Skeletal muscle satellite cell (primary cell): ENCODE data around the gene UTP4.

ENCODE experiments used
- H3K27me3 ChIP-seq: 2 replicates; pipeline ENCODE4 v1.7.0; 2013; ENCODE audit warnings: low read length; ENCODE audit not compliant: control insufficient read depth, insufficient read depth
- H3K36me3 ChIP-seq: 2 replicates; pipeline ENCODE4 v1.7.0; 2013; ENCODE audit warnings: mild to moderate bottlenecking, control low read depth, low read length; ENCODE audit not compliant: insufficient read depth
- H3K4me1 ChIP-seq: 2 replicates; pipeline ENCODE4 v1.7.0; 2013; ENCODE audit warnings: low read length; ENCODE audit not compliant: control insufficient read depth, insufficient read depth
- H3K4me2 ChIP-seq: 2 replicates; pipeline ENCODE4 v1.7.0; 2013; ENCODE audit warnings: mild to moderate bottlenecking, low read length
- H3K4me3 ChIP-seq: 2 replicates; pipeline ENCODE4 v1.7.0; 2013; ENCODE audit warnings: low read length
- H3K9ac ChIP-seq: 2 replicates; pipeline ENCODE4 v1.7.0; 2013; ENCODE audit warnings: mild to moderate bottlenecking, low read depth, low read length, moderate library complexity
- H3K9me3 ChIP-seq: replicated peaks from 2 replicates; pipeline ENCODE4 v1.7.0; 2013; ENCODE audit warnings: mild to moderate bottlenecking, control low read depth, low read length

UTP4 gene

GRCh38 chr16:69100071-69100691 lies 32.3 kb upstream of the UTP4 start:
- Histone ChIP-seq H3K4me3 (no peak overlapping the region), H3K4me1 (peaks cover 3% of the 10 kb centered on the region), H3K9ac (no peak overlapping the region), H3K4me2 (no peak overlapping the region), H3K27me3 (no peaks in the 10 kb centered on the region), H3K36me3 (no peaks in the 10 kb centered on the region), H3K9me3 (no peaks in the 10 kb centered on the region)

- peaks cover 21% of the 10 kb centered on the region for H3K27me3 ChIP-seq
- H3K4me1 ChIP-seq: peaks cover 24% of the 10 kb centered on the region
- H3K9ac ChIP-seq: peak within 1 kb of the TSS; percentile 25
- H3K36me3 ChIP-seq: peaks cover 4% of the 10 kb centered on the region
- peak within 1 kb of the TSS; percentile 71 for H3K4me3 ChIP-seq
- peak within 1 kb of the TSS; percentile 85 for H3K4me2 ChIP-seq
- no peaks in the 10 kb centered on the region for H3K9me3 ChIP-seq
Observed at GRCh38 chr16:69105501-69106361, 26.7 kb upstream of the UTP4 start, which contains the start of gene HAS3. Gene HAS3 (plus strand): TSS chr16:69105653. CDS start chr16:69109396, 3,743 bp downstream.

- Histone ChIP-seq H3K9ac (peak overlapping the region; percentile 25), H3K9me3 (no peaks in the 10 kb centered on the region), H3K4me1 (peaks cover 24% of the 10 kb centered on the region), H3K36me3 (peaks cover 4% of the 10 kb centered on the region), H3K4me2 (peak overlapping the region; percentile 85), H3K4me3 (peak overlapping the region; percentile 71), H3K27me3 (peaks cover 21% of the 10 kb centered on the region)
Observed at GRCh38 chr16:69106491-69107315, 25.7 kb upstream of the UTP4 start.

- Histone ChIP-seq H3K9ac (no peak overlapping the region), H3K36me3 (peaks cover 4% of the 10 kb centered on the region), H3K4me2 (peak overlapping the region; percentile 85), H3K4me3 (peak overlapping the region; percentile 71), H3K4me1 (peaks cover 23% of the 10 kb centered on the region), H3K9me3 (no peaks in the 10 kb centered on the region), H3K27me3 (peaks cover 21% of the 10 kb centered on the region)
Observed at GRCh38 chr16:69107316-69107962, 25.0 kb upstream of the UTP4 start.

GRCh38 chr16:69108064-69108904 lies 24.2 kb upstream of the UTP4 start:
- peaks cover 21% of the 10 kb centered on the region for H3K27me3 ChIP-seq
- no peak overlapping the region for H3K9ac ChIP-seq
- no peak overlapping the region for H3K4me3 ChIP-seq
- H3K9me3 ChIP-seq: no peaks in the 10 kb centered on the region
- H3K4me1 ChIP-seq: peaks cover 21% of the 10 kb centered on the region
- peaks cover 4% of the 10 kb centered on the region for H3K36me3 ChIP-seq
- no peak overlapping the region for H3K4me2 ChIP-seq

GRCh38 chr16:69108905-69109252 lies 23.6 kb upstream of the UTP4 start:
- Histone ChIP-seq H3K36me3 (peaks cover 5% of the 10 kb centered on the region), H3K4me2 (no peak overlapping the region), H3K4me3 (no peak overlapping the region), H3K4me1 (peaks cover 21% of the 10 kb centered on the region), H3K27me3 (peaks cover 21% of the 10 kb centered on the region), H3K9me3 (no peaks in the 10 kb centered on the region), H3K9ac (no peak overlapping the region)

- no peak overlapping the region for H3K9ac ChIP-seq
Observed at GRCh38 chr16:69109486-69110270, 22.8 kb upstream of the UTP4 start.

GRCh38 chr16:69110406-69110805 lies 22.0 kb upstream of the UTP4 start:
- Histone ChIP-seq H3K4me2 (no peak overlapping the region), H3K9ac (no peak overlapping the region), H3K9me3 (no peaks in the 10 kb centered on the region), H3K36me3 (peaks cover 20% of the 10 kb centered on the region), H3K27me3 (peaks cover 21% of the 10 kb centered on the region), H3K4me3 (no peak overlapping the region), H3K4me1 (peaks cover 21% of the 10 kb centered on the region)

More at GRCh38 chr16:69109486-69110270, 22.8 kb upstream of the UTP4 start:
- no peaks in the 10 kb centered on the region for H3K9me3 ChIP-seq
- no peak overlapping the region for H3K4me3 ChIP-seq
- H3K4me1 ChIP-seq: peaks cover 21% of the 10 kb centered on the region
- H3K36me3 ChIP-seq: peaks cover 13% of the 10 kb centered on the region
- peaks cover 21% of the 10 kb centered on the region for H3K27me3 ChIP-seq
- H3K4me2 ChIP-seq: no peak overlapping the region

- H3K4me3 ChIP-seq: no peak overlapping the region
- no peak overlapping the region for H3K9ac ChIP-seq
- no peak overlapping the region for H3K4me2 ChIP-seq
- no peaks in the 10 kb centered on the region for H3K9me3 ChIP-seq
- peaks cover 21% of the 10 kb centered on the region for H3K27me3 ChIP-seq
- peaks cover 15% of the 10 kb centered on the region for H3K4me1 ChIP-seq
- H3K36me3 ChIP-seq: peaks cover 25% of the 10 kb centered on the region
Observed at GRCh38 chr16:69111216-69111875, 21.1 kb upstream of the UTP4 start.
